Stomach (tissue), 9 donors: ENCODE results near the gene DNAH14. TPM values are rescaled to one million over a fixed set of nuclear protein-coding genes. Genes with fewer than 3 reads are reported as not detected.
"Not testable (repeated sequence)": the region's sequence is repeated elsewhere in the genome, so short reads cannot be mapped to it uniquely, and the experiment has no call there.

Experiments
- DNase-seq, 2 donors: peaks; one replicate each; pipeline versions ENCODE4 v3.0.0 to v3.0.0-alpha.2; 2013 to 2019
- H3K27ac ChIP-seq, 5 donors: fragments of 200-600 bp in 4 of 5; sonication (generic) in 4 of 5; one replicate each; pipeline ENCODE4 v1.5.1; 2013 to 2019; ENCODE audit warnings: mild to moderate bottlenecking in 1 of 5, moderate library complexity in 1 of 5
- H3K27me3 ChIP-seq, 3 donors: fragments of 200-600 bp; sonication (generic); one replicate each; pipeline ENCODE4 v1.5.1; 2017 to 2019; ENCODE audit warnings: mixed run types in 1 of 3
- H3K36me3 ChIP-seq, 4 donors: fragments of 200-600 bp; sonication (generic); 1 replicate in 3 of 4; 2 replicates in 1 of 4; pipeline ENCODE4 v1.5.1; 2016 to 2019
- H3K4me1 ChIP-seq, 4 donors: fragments of 200-600 bp; sonication (generic); one replicate each; pipeline ENCODE4 v1.5.1; 2016 to 2019
- H3K4me3 ChIP-seq, 4 donors: fragments of 200-600 bp; sonication (generic) in 3 of 4; one replicate each; pipeline ENCODE4 v1.5.1; 2016 to 2019; ENCODE audit warnings: mild to moderate bottlenecking in 1 of 4
- H3K9me3 ChIP-seq, 4 donors: fragments of 200-600 bp; sonication (generic); one replicate each; pipeline ENCODE4 v1.5.1; 2016 to 2019
- CTCF ChIP-seq, 7 experiments: fragments of 450-650 bp in 4 of 7; fragments of 200-600 bp in 3 of 7; sonication (generic) in 3 of 7; IDR thresholded peaks; one replicate each; pipeline ENCODE4 v1.5.1; 2016 to 2019; ENCODE audit warnings: antibody characterized with exemption in 7 of 7, control low read depth in 2 of 7, mild to moderate bottlenecking in 1 of 7
- EP300 ChIP-seq: sonication (generic); formaldehyde crosslinking; IDR thresholded peaks from one replicate; pipeline ENCODE4 v1.6.1; 2017; ENCODE audit warnings: antibody characterized with exemption
- POLR2A ChIP-seq, 4 donors: fragments of 450-650 bp; IDR thresholded peaks; one replicate each; pipeline ENCODE4 v1.6.1; 2016; ENCODE audit warnings: antibody characterized with exemption in 4 of 4, control low read depth in 2 of 4, mild to moderate bottlenecking in 1 of 4, moderate library complexity in 1 of 4
- POLR2AphosphoS5 ChIP-seq, 3 donors: sonication (generic); formaldehyde crosslinking; IDR thresholded peaks; one replicate each; pipeline ENCODE4 v1.6.1; 2016; ENCODE audit warnings: antibody characterized with exemption in 3 of 3
- WGBS, 5 donors: extraction: QIAGEN DNeasy Blood & Tissue Kit in 3 of 5; methylation state at CpG; one replicate each; pipeline versions ENCODE4 v1.1.5 to v1.1.7; 2013 to 2018; 5-methylcytosine and 5-hydroxymethylcytosine counted together
- intact Hi-C: fragments of 100-400 bp; cut with DNase I; formaldehyde crosslinking; loops from one replicate; pipeline ENCODE4 v1.15.1; 2023; ENCODE audit warnings: low total_unique reads
- polyA plus RNA-seq, 3 donors: library from polyadenylated mRNA; stranded (reverse); fragments of 200-250 nt; gene quantifications; one replicate each; pipeline ENCODE4 v1.2.3, GENCODE V29; 2013
- total RNA-seq, 5 donors: library from RNA; depleted of rRNA; stranded (reverse); fragments of >200 nt; gene quantifications; one replicate each; pipeline versions ENCODE4 v1.1.0 to v1.2.3, GENCODE V29; 2014 to 2016
- donor health status: healthy with polysubstance abuse.
- donor health status: Bipolar disorder and iron deficiency.
- donor health status: healthy.

DNAH14 gene
- total and polyA plus RNA-seq, 8 donors: 1.7 to 158 (median 6.2) TPM

GRCh38 chr1:225155555-225155954 is 226.1 kb downstream of the DNAH14 start:
- Histone ChIP-seq H3K27me3 (no peaks in the 10 kb centered on the region), H3K4me3 (no peak overlapping the region), H3K9me3 (no peaks in the 10 kb centered on the region), H3K4me1 (no peaks in the 10 kb centered on the region), H3K36me3 (no peaks in the 10 kb centered on the region), H3K27ac (no peak overlapping the region)
- DNase-seq: no peak
- intact Hi-C loops: no loop called here
- TF ChIP-seq POLR2A (IDR thresholded peaks at IDR 0.05) (no peak), CTCF (IDR thresholded peaks at IDR 0.05) (no peak), EP300 (no peak), POLR2AphosphoS5 (IDR thresholded peaks at IDR 0.05) (no peak)
- 68 to 97% (median 85%) methylated on average over 1 of the region's 1 CpG for WGBS, 5 donors

GRCh38 chr1:225156254-225156653 is 226.8 kb downstream of the DNAH14 start:
- no peak overlapping the region for H3K27ac ChIP-seq
- no peak for DNase-seq
- H3K9me3 ChIP-seq: no peaks in the 10 kb centered on the region
- no peak overlapping the region for H3K4me3 ChIP-seq
- no peaks in the 10 kb centered on the region for H3K4me1 ChIP-seq
- H3K27me3 ChIP-seq: no peaks in the 10 kb centered on the region
- H3K36me3 ChIP-seq: no peaks in the 10 kb centered on the region
- WGBS, 5 donors: 54 to 83% (median 71%) methylated on average over 3 of the region's 3 CpGs
- no peak for TF ChIP-seq POLR2AphosphoS5 (IDR thresholded peaks at IDR 0.05)
- no peak for TF ChIP-seq EP300
- TF ChIP-seq CTCF (IDR thresholded peaks at IDR 0.05): no peak
- intact Hi-C loops: no loop called here

GRCh38 chr1:225158291-225158690 is 228.8 kb downstream of the DNAH14 start:
- H3K36me3 ChIP-seq: no peaks in the 10 kb centered on the region
- H3K9me3 ChIP-seq: no peaks in the 10 kb centered on the region
- no peak overlapping the region for H3K27ac ChIP-seq
- 94 to 98% (median 96%) methylated on average over 4 of the region's 4 CpGs for WGBS, 5 donors
- intact Hi-C loops: no loop called here
- DNase-seq: no peak
- no peaks in the 10 kb centered on the region for H3K4me1 ChIP-seq
- TF ChIP-seq EP300: no peak
- no peak for TF ChIP-seq CTCF (IDR thresholded peaks at IDR 0.05)
- no peak for TF ChIP-seq POLR2A (IDR thresholded peaks at IDR 0.05)
- no peak for TF ChIP-seq POLR2AphosphoS5 (IDR thresholded peaks at IDR 0.05)
- no peaks in the 10 kb centered on the region for H3K27me3 ChIP-seq
- no peak overlapping the region for H3K4me3 ChIP-seq

- Histone ChIP-seq H3K27me3 (no peaks in the 10 kb centered on the region), H3K4me1 (no peaks in the 10 kb centered on the region), H3K4me3 (no peak overlapping the region), H3K36me3 (no peaks in the 10 kb centered on the region), H3K27ac (no peak overlapping the region), H3K9me3 (no peaks in the 10 kb centered on the region)
- intact Hi-C loops: no loop called here
- TF ChIP-seq EP300 (no peak), POLR2AphosphoS5 (IDR thresholded peaks at IDR 0.05) (no peak), POLR2A (IDR thresholded peaks at IDR 0.05) (no peak), CTCF (IDR thresholded peaks at IDR 0.05) (no peak)
- 25 to 44% (median 35%) methylated on average over 1 of the region's 1 CpG for WGBS, 5 donors
- no peak for DNase-seq
Measured at GRCh38 chr1:225159793-225160192, 230.3 kb downstream of the DNAH14 start.

- H3K36me3 ChIP-seq, DNase-seq, H3K27ac ChIP-seq, H3K4me1 ChIP-seq, intact Hi-C loops, H3K4me3 ChIP-seq, H3K27me3 ChIP-seq: not testable (repeated sequence)
- peaks cover 8 to 62% (median 39%) of the 10 kb centered on the region in 4 donors for H3K9me3 ChIP-seq
- WGBS, 5 donors: 92 to 95% (median 93%) methylated on average over 3 of the region's 3 CpGs
Measured at GRCh38 chr1:225177409-225177808, 247.9 kb downstream of the DNAH14 start.
